ENCODE measurements around the gene HS3ST5. TPM values are rescaled to one million over a fixed set of nuclear protein-coding genes. Genes with fewer than 3 reads are reported as not detected.

Gene HS3ST5
- polyA plus RNA-seq, 3 donors = not detected

- Histone ChIP-seq H3K4me2 (replicated peaks; ENCODE audit: extremely low read depth, low read length, poor library complexity, severe bottlenecking) (no peak overlapping the region), H3K27me3 (ENCODE audit: control insufficient read depth in 2 of 2, insufficient read depth in 2 of 2, low read length in 2 of 2) (peaks cover 0 to under 1% of the 10 kb centered on the region in 2 donors), H3K4me3 (replicated peaks in 1 of 3; ENCODE audit: low read depth in 2 of 3, low read length in 3 of 3) (no peak overlapping the region), H4K20me1 (ENCODE audit: insufficient read depth, low read length) (no peaks in the 10 kb centered on the region), H3K36me3 (replicated peaks in 1 of 2; ENCODE audit: control insufficient read depth in 1 of 2, insufficient read depth in 2 of 2, low read length in 2 of 2) (no peaks in the 10 kb centered on the region), H3K4me1 (ENCODE audit: control insufficient read depth in 1 of 2, insufficient read depth in 2 of 2, low read length in 2 of 2) (no peaks in the 10 kb centered on the region), H3K79me2 (ENCODE audit: insufficient read depth, low read length) (no peaks in the 10 kb centered on the region), H2AFZ (ENCODE audit: insufficient read depth, low read depth, low read length, poor library complexity, severe bottlenecking) (no peak overlapping the region), H3K9me3 (replicated peaks in 1 of 2; ENCODE audit: control insufficient read depth in 1 of 2, insufficient read depth in 1 of 2, low read length in 2 of 2) (no peaks in the 10 kb centered on the region), H3K9ac (ENCODE audit: insufficient read depth, low read length, poor library complexity, severe bottlenecking) (no peak overlapping the region), H3K27ac (ENCODE audit: low read depth in 1 of 2, low read length in 2 of 2) (no peak overlapping the region)
- H3K27ac Mint-ChIP-seq = no peak overlapping the region
- intact Hi-C loops (cut with micrococcal nuclease) = no loop called here
- WGBS (ENCODE audit: insufficient coverage) = no CpG with 5 or more reads among the region's 10 CpGs
- no peak for DNase-seq
- peaks cover 0 to 3% (median 0%) of the 10 kb centered on the region in 3 donors for H3K27me3 Mint-ChIP-seq (ENCODE audit: low read depth in 3 of 3)
- H3K4me1 Mint-ChIP-seq = no peaks in the 10 kb centered on the region
- H3K9me3 Mint-ChIP-seq = no peaks in the 10 kb centered on the region
- TF ChIP-seq, protein P1, sequence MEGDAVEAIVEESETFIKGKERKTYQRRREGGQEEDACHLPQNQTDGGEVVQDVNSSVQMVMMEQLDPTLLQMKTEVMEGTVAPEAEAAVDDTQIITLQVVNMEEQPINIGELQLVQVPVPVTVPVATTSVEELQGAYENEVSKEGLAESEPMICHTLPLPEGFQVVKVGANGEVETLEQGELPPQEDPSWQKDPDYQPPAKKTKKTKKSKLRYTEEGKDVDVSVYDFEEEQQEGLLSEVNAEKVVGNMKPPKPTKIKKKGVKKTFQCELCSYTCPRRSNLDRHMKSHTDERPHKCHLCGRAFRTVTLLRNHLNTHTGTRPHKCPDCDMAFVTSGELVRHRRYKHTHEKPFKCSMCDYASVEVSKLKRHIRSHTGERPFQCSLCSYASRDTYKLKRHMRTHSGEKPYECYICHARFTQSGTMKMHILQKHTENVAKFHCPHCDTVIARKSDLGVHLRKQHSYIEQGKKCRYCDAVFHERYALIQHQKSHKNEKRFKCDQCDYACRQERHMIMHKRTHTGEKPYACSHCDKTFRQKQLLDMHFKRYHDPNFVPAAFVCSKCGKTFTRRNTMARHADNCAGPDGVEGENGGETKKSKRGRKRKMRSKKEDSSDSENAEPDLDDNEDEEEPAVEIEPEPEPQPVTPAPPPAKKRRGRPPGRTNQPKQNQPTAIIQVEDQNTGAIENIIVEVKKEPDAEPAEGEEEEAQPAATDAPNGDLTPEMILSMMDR (IDR thresholded peaks at IDR 0.05) = no peak
- H3K4me3 Mint-ChIP-seq = no peak overlapping the region
- no peaks in the 10 kb centered on the region for H3K36me3 Mint-ChIP-seq
Observed at GRCh38 chr6:114100215-114100994, 242.4 kb downstream of the HS3ST5 start.

- H3K36me3 Mint-ChIP-seq = no peaks in the 10 kb centered on the region
- no CpG with 5 or more reads among the region's 2 CpGs for WGBS (ENCODE audit: insufficient coverage)
- H3K36me3 ChIP-seq (replicated peaks in 1 of 2; ENCODE audit: control insufficient read depth in 1 of 2, insufficient read depth in 2 of 2, low read length in 2 of 2) = no peaks in the 10 kb centered on the region
- H3K9me3 ChIP-seq (replicated peaks in 1 of 2; ENCODE audit: control insufficient read depth in 1 of 2, insufficient read depth in 1 of 2, low read length in 2 of 2) = no peaks in the 10 kb centered on the region
- peak; percentile 3 to 30 (median 10) for DNase-seq
- H3K9ac ChIP-seq (ENCODE audit: insufficient read depth, low read length, poor library complexity, severe bottlenecking) = no peak overlapping the region
- TF ChIP-seq, protein P1 (IDR thresholded peaks at IDR 0.05) = peak; percentile 86
- H3K27ac ChIP-seq (ENCODE audit: low read depth in 1 of 2, low read length in 2 of 2) = no peak overlapping the region
- H3K27me3 Mint-ChIP-seq (ENCODE audit: low read depth in 3 of 3) = peaks cover 0 to 4% (median 3%) of the 10 kb centered on the region in 3 donors
- no peak overlapping the region for H2AFZ ChIP-seq (ENCODE audit: insufficient read depth, low read depth, low read length, poor library complexity, severe bottlenecking)
- H3K27me3 ChIP-seq (ENCODE audit: control insufficient read depth in 2 of 2, insufficient read depth in 2 of 2, low read length in 2 of 2) = no peaks in the 10 kb centered on the region
- no peaks in the 10 kb centered on the region for H3K4me1 ChIP-seq (ENCODE audit: control insufficient read depth in 1 of 2, insufficient read depth in 2 of 2, low read length in 2 of 2)
- no peaks in the 10 kb centered on the region for H3K9me3 Mint-ChIP-seq
- H3K27ac Mint-ChIP-seq = no peak overlapping the region
- no peaks in the 10 kb centered on the region for H3K79me2 ChIP-seq (ENCODE audit: insufficient read depth, low read length)
- H3K4me3 Mint-ChIP-seq = no peak overlapping the region
- H3K4me1 Mint-ChIP-seq = no peaks in the 10 kb centered on the region
- no peak overlapping the region for H3K4me3 ChIP-seq (replicated peaks in 1 of 3; ENCODE audit: low read depth in 2 of 3, low read length in 3 of 3)
- intact Hi-C loops (cut with micrococcal nuclease) = no loop called here
- H3K4me2 ChIP-seq (replicated peaks; ENCODE audit: extremely low read depth, low read length, poor library complexity, severe bottlenecking) = no peak overlapping the region
- H4K20me1 ChIP-seq (ENCODE audit: insufficient read depth, low read length) = no peaks in the 10 kb centered on the region
Observed at GRCh38 chr6:114096561-114097172, 246.2 kb downstream of the HS3ST5 start.
